Activated naive CD8-positive, alpha-beta T cell treated with anti-CD3 and anti-CD28 coated beads, Interleukin-2, amount 10 ng/mL, durations not matched to agents 7 days and 5 days (primary cell): ENCODE measurements around the gene PCCA. TPM values are rescaled to one million over a fixed set of nuclear protein-coding genes. Genes with fewer than 3 reads are reported as not detected.

ENCODE experiments used
- ATAC-seq: fragments of 150-1000 bp; cut with Tn5 transposase; one replicate; pipeline ENCODE4 v1.10.0; 2021; ENCODE audit warnings: low read depth, moderate library complexity
- POLR2A ChIA-PET: fragments of 350-600 bp; sonication (Branson Sonifier 250); formaldehyde crosslinking; loops from one replicate; lab custom pipeline; 2021; ENCODE audit warnings: antibody characterized with exemption; lab: Charles Lee
- DNase-seq: peaks from one replicate; pipeline ENCODE4 v3.0.0; 2021
- H3K27ac Mint-ChIP-seq: one replicate; pipeline ENCODE4 v1.8.0; 2022; ENCODE audit warnings: mild to moderate bottlenecking, mixed read lengths
- H3K27me3 Mint-ChIP-seq: one replicate; pipeline ENCODE4 v1.8.0; 2022; ENCODE audit warnings: mild to moderate bottlenecking, moderate library complexity, mixed read lengths
- H3K36me3 Mint-ChIP-seq: one replicate; pipeline ENCODE4 v1.8.0; 2021; ENCODE audit warnings: mild to moderate bottlenecking, mixed read lengths
- H3K4me1 Mint-ChIP-seq: one replicate; pipeline ENCODE4 v1.8.0; 2021; ENCODE audit warnings: mixed read lengths
- H3K4me3 Mint-ChIP-seq: one replicate; pipeline ENCODE4 v1.8.0; 2022; ENCODE audit warnings: mild to moderate bottlenecking, moderate library complexity, mixed read lengths
- H3K9me3 Mint-ChIP-seq: one replicate; pipeline ENCODE4 v1.8.0; 2021; ENCODE audit warnings: mixed read lengths
- total RNA-seq, 2 experiments: library from RNA; stranded (reverse); gene quantifications; one replicate each; pipeline ENCODE4 v1.2.3, GENCODE V29; 2021

The PCCA gene
- total RNA-seq, 2 experiments from 2014 or later: 14.5 to 16.5 TPM

- Mint-ChIP-seq H3K9me3 (no peaks in the 10 kb centered on the region), H3K27ac (no peak overlapping the region), H3K4me1 (peaks cover 4% of the 10 kb centered on the region), H3K36me3 (no peaks in the 10 kb centered on the region), H3K27me3 (no peaks in the 10 kb centered on the region), H3K4me3 (no peak overlapping the region)
- ATAC-seq (no peak), DNase-seq (no peak)
- POLR2A ChIA-PET: no interaction called here
Observed at GRCh38 chr13:100230769-100231149, 141.9 kb downstream of the PCCA start.

GRCh38 chr13:100231176-100231575 lies 142.3 kb downstream of the PCCA start:
- no peaks in the 10 kb centered on the region for H3K27me3 Mint-ChIP-seq
- no peak overlapping the region for H3K4me3 Mint-ChIP-seq
- H3K9me3 Mint-ChIP-seq: no peaks in the 10 kb centered on the region
- no peak overlapping the region for H3K27ac Mint-ChIP-seq
- no peak for DNase-seq
- POLR2A ChIA-PET: no interaction called here
- no peaks in the 10 kb centered on the region for H3K36me3 Mint-ChIP-seq
- H3K4me1 Mint-ChIP-seq: peaks cover 4% of the 10 kb centered on the region
- no peak for ATAC-seq

- POLR2A ChIA-PET: no interaction called here
- no peak for ATAC-seq
- peaks cover 2% of the 10 kb centered on the region for H3K36me3 Mint-ChIP-seq
Observed at GRCh38 chr13:100234006-100234405, 145.1 kb downstream of the PCCA start.

GRCh38 chr13:100234524-100235136 lies 145.7 kb downstream of the PCCA start:
- Mint-ChIP-seq H3K4me1 (peaks cover 7% of the 10 kb centered on the region), H3K4me3 (no peak overlapping the region), H3K36me3 (peaks cover 2% of the 10 kb centered on the region), H3K9me3 (no peaks in the 10 kb centered on the region), H3K27me3 (peaks cover 3% of the 10 kb centered on the region), H3K27ac (no peak overlapping the region)
- DNase-seq: no peak
- POLR2A ChIA-PET: no interaction called here
- no peak for ATAC-seq

More at GRCh38 chr13:100234006-100234405, 145.1 kb downstream of the PCCA start:
- no peak for DNase-seq
- Mint-ChIP-seq H3K4me3 (no peak overlapping the region), H3K4me1 (peaks cover 7% of the 10 kb centered on the region), H3K27me3 (peaks cover 3% of the 10 kb centered on the region), H3K27ac (no peak overlapping the region), H3K9me3 (no peaks in the 10 kb centered on the region)

- Mint-ChIP-seq H3K4me1 (peaks cover 7% of the 10 kb centered on the region), H3K27ac (no peak overlapping the region), H3K36me3 (peaks cover 2% of the 10 kb centered on the region), H3K9me3 (no peaks in the 10 kb centered on the region), H3K4me3 (no peak overlapping the region), H3K27me3 (peaks cover 3% of the 10 kb centered on the region)
- ATAC-seq (no peak), DNase-seq (no peak)
- POLR2A ChIA-PET: no interaction called here
Observed at GRCh38 chr13:100235311-100235901, 146.5 kb downstream of the PCCA start.

- POLR2A ChIA-PET: no interaction called here
- DNase-seq (no peak), ATAC-seq (no peak)
- H3K4me1 Mint-ChIP-seq: peaks cover 6% of the 10 kb centered on the region
- H3K9me3 Mint-ChIP-seq: no peaks in the 10 kb centered on the region
- no peak overlapping the region for H3K27ac Mint-ChIP-seq
- peaks cover 2% of the 10 kb centered on the region for H3K36me3 Mint-ChIP-seq
- H3K27me3 Mint-ChIP-seq: peaks cover 3% of the 10 kb centered on the region
- no peak overlapping the region for H3K4me3 Mint-ChIP-seq
Observed at GRCh38 chr13:100240109-100240779, 151.4 kb downstream of the PCCA start.

- no peaks in the 10 kb centered on the region for H3K4me1 Mint-ChIP-seq
Observed at GRCh38 chr13:100244431-100244830, 155.5 kb downstream of the PCCA start.

GRCh38 chr13:100245104-100245503 lies 156.2 kb downstream of the PCCA start:
- Mint-ChIP-seq H3K4me3 (no peak overlapping the region), H3K36me3 (peaks cover 5% of the 10 kb centered on the region), H3K27me3 (no peaks in the 10 kb centered on the region), H3K4me1 (no peaks in the 10 kb centered on the region), H3K9me3 (peaks cover 5% of the 10 kb centered on the region), H3K27ac (no peak overlapping the region)
- DNase-seq (no peak), ATAC-seq (no peak)
- POLR2A ChIA-PET: no interaction called here

More at GRCh38 chr13:100244431-100244830, 155.5 kb downstream of the PCCA start:
- H3K4me3 Mint-ChIP-seq: no peak overlapping the region
- ATAC-seq (no peak), DNase-seq (no peak)
- H3K27me3 Mint-ChIP-seq: no peaks in the 10 kb centered on the region
- peaks cover 5% of the 10 kb centered on the region for H3K36me3 Mint-ChIP-seq
- POLR2A ChIA-PET: no interaction called here
- no peak overlapping the region for H3K27ac Mint-ChIP-seq
- H3K9me3 Mint-ChIP-seq: peaks cover 5% of the 10 kb centered on the region

- no peaks in the 10 kb centered on the region for H3K4me1 Mint-ChIP-seq
- no peak overlapping the region for H3K27ac Mint-ChIP-seq
Observed at GRCh38 chr13:100247937-100248336, 159.0 kb downstream of the PCCA start.

GRCh38 chr13:100254002-100254401 lies 165.1 kb downstream of the PCCA start:
- ATAC-seq: no peak
- POLR2A ChIA-PET: no interaction called here
- no peaks in the 10 kb centered on the region for H3K27me3 Mint-ChIP-seq
- H3K9me3 Mint-ChIP-seq: peaks cover 1% of the 10 kb centered on the region
- H3K27ac Mint-ChIP-seq: no peak overlapping the region
- H3K4me1 Mint-ChIP-seq: peaks cover 4% of the 10 kb centered on the region
- DNase-seq: no peak
- no peak overlapping the region for H3K4me3 Mint-ChIP-seq
- H3K36me3 Mint-ChIP-seq: peaks cover 10% of the 10 kb centered on the region

More at GRCh38 chr13:100247937-100248336, 159.0 kb downstream of the PCCA start:
- no peak for DNase-seq
- ATAC-seq: no peak
- Mint-ChIP-seq H3K27me3 (no peaks in the 10 kb centered on the region), H3K4me3 (no peak overlapping the region), H3K9me3 (peaks cover 5% of the 10 kb centered on the region), H3K36me3 (peaks cover 9% of the 10 kb centered on the region)
- POLR2A ChIA-PET: no interaction called here

GRCh38 chr13:100262404-100262803 lies 173.5 kb downstream of the PCCA start:
- DNase-seq (no peak), ATAC-seq (no peak)
- Mint-ChIP-seq H3K9me3 (no peaks in the 10 kb centered on the region), H3K4me3 (no peak overlapping the region), H3K27me3 (no peaks in the 10 kb centered on the region), H3K4me1 (no peaks in the 10 kb centered on the region), H3K27ac (no peak overlapping the region), H3K36me3 (no peaks in the 10 kb centered on the region)
- POLR2A ChIA-PET: no interaction called here

- H3K36me3 Mint-ChIP-seq: no peaks in the 10 kb centered on the region
- H3K27ac Mint-ChIP-seq: no peak overlapping the region
- no peaks in the 10 kb centered on the region for H3K9me3 Mint-ChIP-seq
- H3K4me1 Mint-ChIP-seq: no peaks in the 10 kb centered on the region
- H3K4me3 Mint-ChIP-seq: no peak overlapping the region
- POLR2A ChIA-PET: no interaction called here
- no peak for ATAC-seq
- H3K27me3 Mint-ChIP-seq: no peaks in the 10 kb centered on the region
- no peak for DNase-seq
Observed at GRCh38 chr13:100266026-100266425, 177.1 kb downstream of the PCCA start.

GRCh38 chr13:100269837-100270236 lies 180.9 kb downstream of the PCCA start:
- ATAC-seq (no peak), DNase-seq (no peak)
- POLR2A ChIA-PET: no interaction called here
- no peaks in the 10 kb centered on the region for H3K27me3 Mint-ChIP-seq
- H3K36me3 Mint-ChIP-seq: peaks cover 7% of the 10 kb centered on the region
- no peaks in the 10 kb centered on the region for H3K4me1 Mint-ChIP-seq
- no peaks in the 10 kb centered on the region for H3K9me3 Mint-ChIP-seq
- no peak overlapping the region for H3K4me3 Mint-ChIP-seq
- H3K27ac Mint-ChIP-seq: no peak overlapping the region

- Mint-ChIP-seq H3K4me3 (no peak overlapping the region), H3K4me1 (no peaks in the 10 kb centered on the region), H3K27me3 (no peaks in the 10 kb centered on the region), H3K27ac (no peak overlapping the region), H3K36me3 (peaks cover 10% of the 10 kb centered on the region), H3K9me3 (peaks cover 2% of the 10 kb centered on the region)
- DNase-seq (no peak), ATAC-seq (no peak)
- POLR2A ChIA-PET: no interaction called here
Observed at GRCh38 chr13:100273138-100273537, 184.2 kb downstream of the PCCA start.
